T-helper 22 cell (primary cell): Measurements from ENCODE around the gene VWA1.
"Not testable (repeated sequence)": the region's sequence is repeated elsewhere in the genome, so short reads cannot be mapped to it uniquely, and the experiment has no call there.

Source experiments
- DNase-seq: peaks from one replicate; pipeline ENCODE4 v3.0.0-alpha.2; 2020; ENCODE audit warnings: low read depth

VWA1 gene

GRCh38 chr1:1484976-1485750 is 49.7 kb downstream of the VWA1 start:
- not testable (repeated sequence) for DNase-seq

- DNase-seq, result not testable (repeated sequence)
Observed at GRCh38 chr1:1485755-1486317, 50.3 kb downstream of the VWA1 start.

- no peak for DNase-seq
Observed at GRCh38 chr1:1487701-1488100, 52.2 kb downstream of the VWA1 start.

- no peak for DNase-seq
Observed at GRCh38 chr1:1489231-1489630, 53.7 kb downstream of the VWA1 start.

- no peak for DNase-seq
Observed at GRCh38 chr1:1489861-1490260, 54.4 kb downstream of the VWA1 start.

GRCh38 chr1:1490633-1491230 is 55.2 kb downstream of the VWA1 start:
- no peak for DNase-seq

- DNase-seq, result no peak
Observed at GRCh38 chr1:1491601-1492000, 56.1 kb downstream of the VWA1 start.
